NCI-H82 treated with DMSO at 0.1 percent for 48 hours (cell line): Measurements from ENCODE around the gene NCF1.
"Not testable (repeated sequence)": the region's sequence is repeated elsewhere in the genome, so short reads cannot be mapped to it uniquely, and the experiment has no call there.

Source experiments
- DNase-seq: peaks from one replicate; lab custom pipeline; 2025; ENCODE audit not compliant: unreplicated experiment; lab: John Stamatoyannopoulos, UW

NCF1 gene

DNA sequence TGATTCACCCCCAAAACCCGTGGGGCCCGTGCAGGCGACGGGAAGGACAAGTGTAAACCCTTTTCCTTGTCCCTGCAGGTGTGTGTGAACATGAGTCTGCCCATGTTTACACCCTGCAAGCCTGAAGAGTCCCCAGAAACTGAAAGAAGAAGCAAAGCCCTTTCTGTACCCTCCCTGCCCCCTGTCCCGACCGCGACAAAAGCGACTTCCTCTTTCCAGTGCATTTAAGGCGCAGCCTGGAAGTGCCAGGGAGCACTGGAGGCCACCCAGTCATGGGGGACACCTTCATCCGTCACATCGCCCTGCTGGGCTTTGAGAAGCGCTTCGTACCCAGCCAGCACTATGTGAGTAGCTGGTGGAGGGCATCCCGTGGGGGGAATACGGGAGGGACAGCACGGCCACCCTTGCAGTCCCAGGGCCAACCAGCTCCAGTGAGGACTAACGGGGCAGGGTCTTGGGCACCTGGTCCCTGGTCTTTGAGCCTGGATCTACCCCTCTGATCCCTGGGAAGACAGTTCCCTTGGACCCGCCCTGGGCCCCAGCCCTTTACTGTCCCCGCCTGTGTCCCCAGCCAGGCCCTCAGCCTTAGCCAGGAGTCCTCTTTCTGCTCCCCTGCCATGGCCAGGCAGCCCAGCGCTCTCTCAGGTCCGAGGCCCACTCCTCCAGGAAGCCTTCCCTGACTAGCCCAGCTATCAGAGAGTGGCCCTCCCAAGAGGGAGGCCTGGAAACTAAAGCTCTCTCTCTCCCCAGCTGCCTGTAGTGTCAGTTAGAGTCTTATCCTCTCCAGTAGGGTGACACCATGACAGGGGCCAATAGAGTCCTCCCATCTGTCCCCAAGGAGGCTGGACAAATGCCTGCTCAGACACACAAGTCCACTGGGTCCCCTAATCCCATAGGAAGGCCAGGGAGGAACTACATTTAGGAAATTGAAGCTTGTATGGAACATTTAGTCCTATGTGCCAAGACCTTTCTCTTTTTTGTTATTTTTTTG, at the start of gene NCF1:
NCF1 (plus strand) TSS at position 252 of the 991 bp plus-strand sequence; CDS start at position 273, 21 bp downstream.
- not testable (repeated sequence) for DNase-seq

DNA sequence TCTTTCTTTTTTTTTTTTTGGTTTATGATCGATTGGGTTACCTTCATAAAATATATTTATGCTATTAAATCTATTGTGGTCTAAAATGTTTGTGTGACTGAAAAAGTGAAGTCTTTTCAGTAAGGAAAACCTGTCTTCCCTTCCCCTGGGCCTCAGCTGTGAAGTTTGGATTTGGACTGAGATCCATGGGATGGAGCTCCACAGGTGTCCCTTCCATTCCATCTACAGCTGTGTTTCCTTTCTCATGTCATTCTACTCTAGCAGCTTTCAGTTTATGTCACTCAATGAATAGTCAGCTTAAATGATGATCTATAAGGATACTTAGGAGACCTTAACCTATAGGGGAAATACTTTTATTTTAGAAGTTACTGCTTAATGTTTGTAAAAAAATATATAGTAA, 48.0 kb upstream of the NCF1 start:
- no peak for DNase-seq

DNA sequence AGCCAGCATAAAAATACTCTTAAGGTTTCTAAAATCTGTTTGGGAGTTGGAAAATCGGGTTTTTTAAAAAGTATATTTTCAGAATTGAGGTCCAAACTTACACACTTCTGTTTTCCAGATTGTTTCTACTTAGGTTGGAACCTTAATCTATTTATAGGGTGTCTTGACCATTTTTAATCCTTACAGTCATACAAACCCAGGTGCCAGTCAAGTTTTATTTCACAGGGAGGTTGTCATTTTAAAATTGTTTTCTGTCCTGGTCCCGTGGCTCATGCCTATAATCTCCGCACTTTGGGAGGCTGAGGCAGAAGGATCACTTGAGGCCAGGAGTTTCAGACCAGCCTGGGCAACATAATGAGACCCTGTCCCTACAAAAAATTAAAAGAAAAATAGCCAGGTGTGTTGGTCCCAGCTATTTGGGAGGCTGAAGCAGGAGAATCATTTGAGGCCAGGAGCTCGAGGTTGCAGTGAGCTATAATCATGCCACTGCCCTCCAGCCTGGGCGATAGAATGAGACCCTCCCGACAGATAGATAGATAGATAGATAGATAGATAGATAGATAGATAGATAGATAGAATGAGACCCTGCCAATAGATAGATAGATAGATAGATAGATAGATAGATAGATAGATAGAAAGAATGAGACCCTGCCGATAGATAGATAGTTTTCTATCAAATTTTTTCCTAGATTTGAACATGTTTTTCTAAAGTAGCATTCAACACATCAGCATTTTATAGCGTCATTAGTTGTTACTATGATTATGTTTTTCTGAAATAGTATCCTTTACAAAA, 47.3 kb upstream of the NCF1 start:
- DNase-seq: no peak

DNA sequence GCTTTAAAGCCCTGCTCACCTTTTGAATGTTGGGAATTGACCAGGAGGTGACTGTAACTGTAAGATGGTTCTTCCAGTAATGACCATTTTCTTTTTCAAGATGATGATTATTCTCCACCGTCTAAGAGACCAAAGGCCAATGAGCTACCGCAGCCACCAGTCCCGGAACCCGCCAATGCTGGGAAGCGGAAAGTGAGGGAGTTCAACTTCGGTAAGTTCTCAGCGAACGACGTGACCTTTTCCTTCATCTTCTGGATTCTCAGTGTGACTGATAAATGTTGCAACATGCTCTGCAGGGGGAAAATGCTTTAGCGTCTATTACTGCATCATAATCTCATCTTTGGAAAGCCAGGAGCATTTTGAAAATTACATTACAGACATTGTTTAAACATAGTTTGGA, 45.1 kb upstream of the NCF1 start:
- not testable (repeated sequence) for DNase-seq

DNA sequence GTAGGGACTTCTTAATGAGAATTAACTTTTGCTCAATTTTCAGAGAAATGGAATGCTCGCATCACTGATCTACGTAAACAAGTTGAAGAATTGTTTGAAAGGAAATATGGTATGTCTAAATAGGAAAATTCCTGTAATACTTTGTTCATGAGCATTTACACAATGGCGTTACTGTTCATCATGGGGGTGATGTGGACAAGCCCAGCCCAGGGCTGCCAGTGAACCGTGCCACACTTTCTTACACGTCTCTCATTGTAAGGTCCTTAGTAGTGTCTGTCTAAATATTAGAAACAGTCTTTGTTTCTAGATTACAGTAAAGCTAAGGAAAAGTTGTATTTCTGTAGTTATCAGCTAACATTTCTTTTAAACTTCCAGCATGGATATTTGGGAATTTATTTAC, 43.6 kb upstream of the NCF1 start:
- not testable (repeated sequence) for DNase-seq

DNA sequence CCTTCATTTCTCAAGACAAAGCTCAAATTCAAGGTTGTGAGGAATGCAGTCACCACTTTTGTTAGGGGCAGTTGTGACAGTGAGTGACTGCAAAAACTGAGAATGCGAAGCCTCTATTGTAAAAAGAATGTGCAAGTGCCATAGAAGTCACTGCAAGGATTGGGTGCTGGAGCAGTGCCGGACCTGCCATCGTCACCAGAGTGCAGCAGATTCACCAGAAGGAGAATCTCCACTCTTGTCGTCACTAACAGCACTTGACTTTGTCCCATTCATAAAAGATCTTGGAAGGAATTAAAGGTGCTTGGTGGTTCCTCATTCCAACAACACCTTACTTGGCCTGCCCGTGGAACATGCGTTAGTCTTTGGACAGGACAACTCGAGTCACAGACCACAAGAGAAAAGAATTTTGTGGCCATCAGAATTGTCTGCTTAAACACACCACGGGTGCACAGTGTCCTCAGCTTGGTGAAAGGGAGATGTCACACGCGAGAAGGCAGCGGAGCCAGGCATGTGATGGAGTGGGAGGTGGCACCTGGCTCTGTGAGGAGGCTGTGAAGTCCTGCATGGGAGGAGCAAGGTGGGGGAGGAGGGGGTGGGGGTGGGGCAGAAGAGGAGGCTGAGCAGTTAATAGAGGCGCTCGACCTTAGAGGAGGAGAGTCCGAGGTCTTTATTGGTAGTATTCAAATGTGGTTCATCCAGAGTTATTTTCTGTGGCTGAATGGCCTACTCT, 33.7 kb upstream of the NCF1 start:
- DNase-seq: not testable (repeated sequence)

DNA sequence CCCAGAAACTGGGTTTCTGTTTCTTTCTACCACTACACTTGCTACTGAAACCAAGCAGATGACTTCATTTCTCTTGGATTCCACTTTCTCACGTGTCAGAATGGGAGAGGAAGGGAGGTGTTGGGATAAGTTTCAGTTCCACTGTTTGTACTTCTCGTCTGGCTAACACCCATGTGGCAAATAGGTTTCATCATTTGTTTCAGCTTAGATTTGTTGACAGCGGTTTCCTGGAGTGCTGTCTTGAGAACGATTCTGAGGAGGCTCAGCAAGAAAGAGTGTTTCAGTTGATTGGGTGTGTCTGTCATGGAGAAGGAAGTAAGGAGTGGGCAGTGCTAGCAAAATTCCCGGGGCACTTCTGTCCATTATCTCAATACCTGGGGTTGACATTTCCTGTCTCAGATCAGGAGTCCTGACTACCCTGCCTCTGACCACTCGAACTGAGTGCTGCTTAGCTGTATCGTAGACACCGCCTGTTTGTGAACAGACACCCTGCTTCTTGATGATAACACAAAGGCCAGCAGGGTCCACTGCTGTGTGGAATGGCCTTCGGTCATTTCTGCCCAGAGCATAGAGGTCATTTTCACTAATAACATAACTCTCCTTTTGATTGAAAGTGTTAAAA, 29.8 kb upstream of the NCF1 start:
- DNase-seq: not testable (repeated sequence)

DNA sequence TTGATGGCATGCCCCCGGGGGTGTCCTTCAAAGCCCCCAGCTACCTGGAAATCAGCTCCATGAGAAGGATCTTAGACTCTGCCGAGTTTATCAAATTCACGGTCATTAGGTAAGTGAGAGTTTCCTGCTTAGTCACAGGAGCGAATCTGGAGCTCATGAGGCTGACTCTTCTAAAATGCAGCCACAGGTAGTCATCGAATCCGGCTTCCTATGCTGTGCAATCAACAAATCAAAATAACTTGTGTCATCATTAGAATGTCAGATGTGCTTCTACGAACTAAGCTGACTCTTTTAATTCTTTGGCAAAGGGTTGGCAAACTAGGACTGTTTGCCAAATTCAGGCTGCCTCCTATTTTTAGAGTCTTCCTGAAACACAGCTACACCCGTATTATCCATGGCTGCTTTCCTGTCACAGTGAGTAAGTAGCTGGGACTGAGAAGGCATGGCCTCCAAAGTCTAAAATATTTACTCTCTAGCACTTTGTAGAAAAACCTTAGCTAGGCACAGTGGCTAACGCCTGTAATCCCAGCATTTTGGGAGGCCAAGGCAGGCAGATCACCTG, 19.8 kb upstream of the NCF1 start:
- DNase-seq: not testable (repeated sequence)

DNA sequence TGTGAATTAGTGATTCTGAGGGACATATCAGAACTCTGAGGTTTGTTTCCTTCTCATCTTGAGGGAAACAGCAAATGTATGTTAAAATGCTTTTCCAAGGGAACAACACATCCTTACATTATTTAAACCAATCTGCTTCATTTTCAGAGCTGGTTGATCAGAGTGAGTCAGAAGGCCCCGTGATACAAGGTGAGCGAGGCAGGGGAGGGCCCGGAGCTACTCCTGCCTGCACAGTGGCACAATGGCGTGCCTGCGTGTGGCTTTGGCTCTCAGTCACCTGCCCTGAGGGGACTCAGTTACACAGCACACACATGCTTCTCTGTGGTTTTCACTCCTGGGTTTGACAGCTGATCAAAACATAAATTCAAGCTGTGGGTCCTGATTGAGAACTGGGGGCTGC, 17.1 kb upstream of the NCF1 start:
- DNase-seq: not testable (repeated sequence)

DNA sequence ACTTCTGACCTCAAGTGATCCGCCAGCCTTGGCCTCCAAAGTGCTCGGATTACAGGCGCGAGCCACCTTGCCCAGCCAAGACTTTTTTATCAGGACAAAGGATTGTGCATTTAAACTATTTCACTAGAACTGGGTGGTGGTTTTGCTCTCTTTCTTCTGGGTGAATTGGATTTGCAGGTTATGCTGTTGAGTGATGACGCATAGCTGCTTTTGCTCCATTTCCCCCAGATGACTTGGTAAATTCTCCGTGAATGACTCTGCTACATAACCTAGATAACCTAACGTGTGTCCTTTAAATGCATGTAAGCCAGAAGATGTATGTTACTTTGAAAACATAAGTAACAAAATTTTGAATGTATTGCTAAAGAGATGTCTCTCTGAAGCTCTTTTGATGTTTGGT, 15.5 kb upstream of the NCF1 start:
- DNase-seq: not testable (repeated sequence)

DNA sequence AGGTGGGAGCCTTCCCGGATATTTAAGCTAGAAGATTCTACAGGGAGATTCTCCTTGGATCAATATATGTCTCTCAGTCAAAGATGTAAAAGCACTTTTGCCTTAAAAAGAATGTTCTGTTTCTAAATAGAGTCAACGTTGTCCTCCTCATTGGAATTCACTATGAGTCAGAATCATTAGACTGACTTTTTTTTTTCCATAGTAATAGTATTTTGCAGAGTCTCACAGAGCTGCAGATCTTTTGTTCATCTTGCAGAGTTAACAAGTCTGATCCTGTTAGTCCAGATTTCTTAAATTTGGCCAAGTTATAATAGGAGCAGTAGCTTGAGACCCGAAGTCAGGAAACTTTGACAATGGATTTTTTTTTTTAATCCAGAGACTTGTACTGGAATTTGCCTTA, 14.8 kb upstream of the NCF1 start:
- not testable (repeated sequence) for DNase-seq

DNA sequence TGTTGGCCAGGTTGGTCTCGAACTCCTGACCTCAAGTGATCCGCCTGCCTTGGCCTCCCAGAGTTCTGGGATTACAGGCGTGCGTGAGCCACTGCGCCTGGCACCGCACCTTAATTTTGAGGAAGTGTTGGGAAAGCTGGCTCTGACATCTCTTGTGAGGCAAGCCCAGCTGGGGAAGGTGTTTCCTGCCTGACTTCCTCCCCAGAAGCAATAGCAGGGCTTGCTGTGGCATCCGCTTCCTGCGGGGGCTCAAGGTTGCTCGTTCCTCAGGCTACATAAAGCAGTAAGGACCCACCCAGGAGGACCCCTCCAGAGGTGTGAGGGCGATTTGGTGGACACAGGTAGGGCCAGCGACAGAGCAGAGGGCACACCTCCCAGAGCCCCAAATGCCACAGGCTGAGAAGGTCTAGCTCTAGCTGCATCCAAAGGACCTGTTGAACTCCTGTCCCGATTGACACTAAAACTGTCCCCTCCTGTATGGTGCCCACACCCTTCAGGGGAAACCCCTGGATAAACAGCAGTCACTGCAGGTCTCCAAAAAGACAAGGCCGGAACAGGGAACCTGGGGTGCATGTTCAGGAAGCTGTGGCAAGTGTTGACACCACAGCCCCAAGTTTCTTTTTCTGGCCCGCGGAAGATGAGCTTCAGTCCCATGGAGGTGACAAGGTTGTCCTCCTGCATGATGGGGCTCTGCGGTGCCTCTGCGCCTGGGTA, 8.4 kb upstream of the NCF1 start:
- not testable (repeated sequence) for DNase-seq

DNA sequence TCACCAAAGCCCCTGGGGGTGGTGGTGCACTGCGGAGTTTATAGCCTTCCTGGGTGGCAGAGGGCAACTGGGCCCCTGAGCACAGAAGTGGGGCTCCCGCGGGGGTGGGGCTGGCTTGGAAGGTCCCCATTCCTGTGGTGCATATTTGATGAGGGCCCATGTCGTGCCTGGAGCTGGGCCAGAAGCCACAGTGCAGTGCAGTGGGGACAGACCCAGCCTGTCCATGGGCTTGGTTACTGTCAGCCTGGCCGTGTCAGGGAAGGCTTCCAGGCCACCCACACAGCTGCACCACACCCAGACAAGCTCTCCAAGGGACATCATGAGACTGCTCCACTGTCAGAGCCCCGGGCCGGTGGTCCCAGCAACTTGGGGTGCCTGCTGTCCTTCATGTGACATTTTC, 7.3 kb upstream of the NCF1 start:
- DNase-seq: not testable (repeated sequence)

DNA sequence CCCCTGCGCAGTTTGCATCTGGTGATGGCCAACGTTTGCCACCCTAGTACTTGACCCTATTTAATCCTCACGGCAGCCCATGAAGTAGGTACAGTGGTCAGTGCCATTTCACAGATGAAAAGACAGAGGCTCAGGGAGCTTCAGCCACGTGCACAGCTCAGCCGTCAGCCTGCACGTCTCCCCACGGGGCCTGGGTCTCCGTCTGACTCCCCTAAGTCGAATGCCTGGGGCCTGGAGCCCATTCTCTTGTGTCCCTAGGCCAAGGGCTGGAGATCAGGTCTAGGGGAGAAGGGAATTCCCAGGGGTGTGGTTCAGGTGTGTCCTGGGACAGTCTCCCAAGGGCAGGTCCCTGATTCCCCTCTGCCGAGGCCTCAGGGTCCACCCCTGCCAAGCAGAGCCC, 6.8 kb upstream of the NCF1 start:
- not testable (repeated sequence) for DNase-seq

DNA sequence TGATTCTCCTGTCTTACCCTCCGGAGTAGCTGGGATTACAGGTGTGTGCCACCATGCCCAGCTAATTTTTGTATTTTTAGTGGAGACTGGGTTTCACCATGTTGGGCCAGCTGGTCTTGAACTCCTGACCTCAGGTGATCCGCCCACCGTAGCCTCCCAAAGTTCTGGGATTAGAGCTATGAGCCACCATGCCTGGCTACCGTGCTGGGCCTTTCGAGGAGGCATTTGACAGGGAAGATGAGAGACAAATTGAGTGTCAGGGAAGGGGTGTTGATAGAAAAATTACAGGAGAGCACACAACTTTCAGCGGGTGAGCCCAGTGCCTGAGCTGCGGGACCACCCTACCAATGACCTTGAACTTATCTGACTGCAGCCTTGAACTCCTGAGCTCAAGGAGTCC, 3.7 kb upstream of the NCF1 start:
- DNase-seq: not testable (repeated sequence)

DNA sequence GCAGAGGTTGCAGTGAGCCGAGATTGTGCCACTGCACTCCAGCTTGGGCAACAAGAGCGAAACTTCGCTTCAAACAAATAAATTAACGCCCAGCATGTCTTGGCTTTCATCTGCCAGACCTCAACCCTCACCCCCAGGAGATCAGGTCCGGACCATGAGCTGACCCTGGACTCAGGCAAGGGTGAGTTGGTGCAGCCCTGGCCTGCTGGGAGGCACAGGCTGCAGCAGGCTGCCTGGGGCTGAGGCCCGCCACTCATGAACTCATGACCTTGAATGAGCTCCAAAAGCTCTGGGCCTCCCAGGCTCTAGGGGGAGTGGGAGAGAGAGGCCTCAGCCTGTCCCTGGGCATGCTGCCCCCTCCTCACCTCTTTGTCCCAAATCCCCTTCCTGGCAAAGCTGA, 1.7 kb upstream of the NCF1 start:
- not testable (repeated sequence) for DNase-seq

DNA sequence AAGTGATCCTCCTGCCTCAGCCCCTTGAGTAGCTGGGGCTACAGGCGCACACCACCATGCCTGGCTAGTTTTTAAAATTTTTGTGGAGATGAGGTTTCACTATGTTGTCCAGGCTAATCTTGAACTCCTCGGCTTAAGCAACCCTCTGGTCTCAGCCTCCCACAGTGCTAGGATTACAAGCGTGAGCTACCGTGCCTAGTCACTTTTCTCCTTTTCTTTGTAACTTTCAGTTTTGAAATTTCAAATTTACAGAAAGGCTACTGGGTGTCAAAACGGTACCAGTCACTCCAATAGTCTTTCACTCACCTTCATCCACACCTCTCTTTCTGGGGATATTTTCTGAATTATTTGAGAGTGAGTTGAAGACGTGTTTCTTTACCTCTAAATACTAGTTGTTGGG, 1.3 kb downstream of the NCF1 start:
- not testable (repeated sequence) for DNase-seq

DNA sequence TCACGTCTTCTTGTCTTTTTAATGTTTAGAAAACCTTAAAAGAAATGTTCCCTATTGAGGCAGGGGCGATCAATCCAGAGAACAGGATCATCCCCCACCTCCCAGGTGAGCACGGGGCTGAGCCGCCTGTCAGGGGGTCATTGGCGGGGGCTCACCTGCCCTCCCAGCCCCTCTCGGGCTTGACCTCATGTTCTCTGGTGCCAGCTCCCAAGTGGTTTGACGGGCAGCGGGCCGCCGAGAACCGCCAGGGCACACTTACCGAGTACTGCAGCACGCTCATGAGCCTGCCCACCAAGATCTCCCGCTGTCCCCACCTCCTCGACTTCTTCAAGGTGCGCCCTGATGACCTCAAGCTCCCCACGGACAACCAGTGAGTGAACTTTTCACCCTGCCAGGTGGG, 5.2 kb downstream of the NCF1 start:
- DNase-seq: not testable (repeated sequence)

DNA sequence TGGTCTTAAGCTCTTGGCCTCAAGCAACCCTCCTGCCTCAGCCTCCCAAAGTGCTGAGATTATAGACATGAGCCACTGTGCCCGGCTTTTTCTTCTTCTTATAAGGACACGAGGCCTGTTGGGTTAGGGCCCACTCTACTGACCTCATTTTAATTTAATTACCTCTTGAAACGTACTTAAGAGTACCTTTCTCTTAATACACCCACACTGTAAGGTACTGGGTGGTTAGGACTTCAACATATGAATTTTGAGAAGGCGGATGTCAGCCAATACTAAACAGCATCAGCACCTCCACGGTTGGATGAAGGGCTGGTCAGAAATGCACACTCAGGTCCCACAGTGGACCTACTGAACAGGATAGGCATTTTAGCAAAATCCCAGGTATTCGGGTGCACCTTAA, 7.9 kb downstream of the NCF1 start:
- not testable (repeated sequence) for DNase-seq

DNA sequence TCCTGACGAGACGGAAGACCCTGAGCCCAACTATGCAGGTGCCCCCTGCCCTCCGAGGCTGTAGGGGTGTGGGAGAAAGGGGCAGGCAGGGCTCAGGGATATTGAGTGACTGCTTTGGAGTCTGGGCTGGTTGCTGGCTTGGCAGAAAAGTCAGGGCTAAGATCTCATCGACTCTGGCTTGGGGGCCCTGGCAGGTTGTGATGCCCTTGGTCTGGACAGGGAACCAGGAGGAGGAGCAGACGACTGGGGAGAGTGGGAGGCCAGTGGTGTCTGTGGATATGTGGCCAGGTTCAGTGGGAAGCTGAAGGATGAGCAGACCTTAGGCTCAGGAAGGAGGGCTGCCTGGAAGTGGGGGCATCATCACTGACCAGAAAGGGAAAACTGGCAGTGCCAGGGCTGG, 9.8 kb downstream of the NCF1 start:
- DNase-seq: not testable (repeated sequence)
